Limb (tissue), 2 donors: ENCODE data around the gene SLK.

Experiments used
- DNase-seq, 2 donors: peaks; one replicate each; pipeline ENCODE4 v3.0.0-alpha.2; 2016; ENCODE audit errors: extremely low spot score in 2 of 2

Gene SLK

DNA sequence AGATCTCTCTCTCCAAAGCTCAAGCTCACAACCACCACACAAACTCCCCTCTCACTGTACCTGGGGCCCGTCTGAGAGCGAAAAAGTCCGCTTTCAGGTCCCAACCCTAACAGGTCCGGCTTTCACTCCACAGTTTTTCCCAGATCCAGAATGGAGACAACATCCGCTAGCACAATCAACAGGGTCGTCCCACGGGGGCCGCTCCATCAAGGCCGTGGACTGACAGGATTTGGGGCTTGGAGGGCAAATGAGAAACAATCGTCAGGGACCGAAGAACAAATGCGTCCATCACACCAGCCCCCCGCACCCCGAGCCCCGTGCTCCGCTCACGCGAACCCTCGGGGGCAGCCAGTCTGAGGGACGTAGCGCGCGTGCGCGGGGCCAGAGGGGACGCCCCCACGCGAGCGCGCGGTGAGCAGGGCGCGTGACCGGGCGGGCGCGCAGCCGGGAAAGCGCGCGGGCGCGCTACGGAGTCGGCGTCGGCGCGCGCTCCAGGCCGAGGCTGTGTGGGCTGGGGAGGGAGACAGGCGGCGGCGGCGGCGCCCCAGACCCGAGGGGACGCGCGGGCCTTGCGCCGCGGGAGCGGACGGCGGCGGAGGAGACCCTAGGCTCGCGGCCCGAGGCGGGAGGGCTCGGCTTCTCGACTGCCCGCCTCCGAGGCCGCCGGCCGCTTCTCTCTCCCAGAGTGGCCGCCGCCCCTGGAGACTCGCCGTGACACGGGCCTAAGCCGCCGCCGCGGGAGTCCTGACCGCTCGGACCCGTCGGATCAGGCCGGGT is at the start of gene SLK:
Gene SLK, plus strand, starts transcription at position 470 of the 777 bp plus-strand sequence. CDS start 606 bp downstream, outside the sequence.
- DNase-seq, result peak; percentile 83 to 93

DNA sequence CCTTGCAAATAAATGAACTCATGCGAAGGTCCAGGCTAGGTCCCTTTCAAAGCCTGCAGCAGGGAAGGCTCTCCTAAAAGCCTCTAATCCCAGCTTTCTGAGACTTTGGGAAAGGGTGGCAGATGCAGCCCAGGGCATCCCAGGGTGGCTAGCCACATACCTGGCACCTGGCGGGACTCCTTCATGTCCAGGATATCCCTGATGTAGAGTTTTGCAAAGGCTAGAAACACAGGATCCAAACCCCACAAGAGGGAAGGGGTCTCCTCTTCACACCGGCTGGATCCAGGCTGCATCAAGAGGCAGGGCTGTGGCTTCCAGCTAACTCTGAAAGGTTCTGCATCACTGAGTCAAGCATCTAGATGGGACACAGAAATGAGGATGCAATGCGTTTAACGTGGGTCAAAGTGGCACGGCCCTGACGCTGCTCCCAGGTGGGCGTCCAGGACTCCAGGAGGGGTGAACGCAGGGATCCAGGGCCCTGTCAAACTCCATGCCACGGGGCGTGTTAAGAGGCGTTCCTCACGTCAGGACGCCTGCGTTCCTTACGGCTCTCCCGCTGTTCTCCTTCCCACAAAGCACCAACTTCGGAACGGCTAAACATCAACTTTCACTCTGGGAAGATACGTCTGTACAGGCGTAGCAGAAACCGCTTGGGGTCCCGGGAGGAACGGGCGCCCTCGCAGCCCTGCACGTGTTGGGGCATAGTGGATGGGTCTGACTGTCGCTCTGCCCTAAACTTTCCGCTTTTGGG is 49.5 kb upstream of the SLK start:
- DNase-seq, result no peak

DNA sequence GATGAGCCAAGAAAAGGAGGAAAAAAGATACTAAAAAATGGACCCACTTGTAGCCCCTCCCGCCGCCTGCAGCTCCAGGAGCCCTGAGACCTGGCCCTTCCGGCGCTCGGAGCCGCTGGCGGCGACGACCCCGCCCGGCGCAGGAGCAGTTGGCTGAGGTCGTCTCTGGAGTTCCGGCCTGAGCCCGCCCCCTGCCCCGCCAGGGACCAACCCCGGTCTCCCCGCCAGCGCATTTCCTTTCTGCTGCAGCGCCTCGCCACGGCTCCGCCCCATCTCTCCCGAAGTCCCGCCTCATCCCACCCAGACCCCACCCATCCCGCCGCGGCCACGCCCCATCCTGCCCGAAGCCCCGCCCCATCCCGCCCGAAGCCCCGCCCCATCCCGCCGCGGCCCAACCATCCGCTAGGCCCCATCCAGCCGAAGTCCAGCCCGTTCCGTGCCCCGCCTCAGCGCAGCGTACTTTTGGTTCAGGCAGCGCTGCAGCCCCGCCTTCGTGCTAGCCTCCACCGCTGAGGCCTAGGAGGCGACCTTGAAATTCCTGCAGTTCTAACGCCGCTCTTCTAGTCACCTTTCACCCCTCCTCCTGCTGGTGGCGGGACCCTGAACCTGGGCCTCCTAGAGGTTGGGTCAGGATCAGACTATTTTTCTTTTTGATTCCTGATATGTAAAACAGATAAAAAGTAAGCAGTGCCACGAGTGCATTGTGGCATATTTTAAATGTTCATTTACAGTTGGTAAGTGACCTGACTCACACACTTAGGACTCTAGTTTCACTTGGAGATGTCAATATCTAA is 48.7 kb upstream of the SLK start, which contains the start of gene STN1:
Gene STN1, minus strand, starts transcription at position 132 of the 794 bp plus-strand sequence. CDS start 590 bp downstream, outside the sequence.
- peak; percentile 97 to 99 for DNase-seq

DNA sequence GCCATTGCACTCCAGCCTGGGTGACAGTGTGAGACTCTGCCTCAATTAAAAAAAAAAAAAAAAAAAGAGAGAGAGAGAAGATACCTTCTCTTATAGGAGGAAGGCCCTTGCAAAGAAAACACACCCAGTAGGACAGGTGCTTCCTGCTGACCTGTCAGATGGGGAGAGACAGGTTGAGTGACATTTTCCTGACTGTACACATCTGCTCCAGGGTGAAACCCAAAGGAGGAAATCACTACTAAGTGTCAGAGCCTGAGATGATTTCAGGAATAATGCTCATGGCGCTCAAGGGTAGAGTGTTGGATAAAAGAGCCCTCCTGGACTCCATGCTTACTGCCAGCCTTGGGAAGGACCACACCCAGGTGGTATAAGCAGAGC is 47.3 kb upstream of the SLK start:
- DNase-seq, result no peak

DNA sequence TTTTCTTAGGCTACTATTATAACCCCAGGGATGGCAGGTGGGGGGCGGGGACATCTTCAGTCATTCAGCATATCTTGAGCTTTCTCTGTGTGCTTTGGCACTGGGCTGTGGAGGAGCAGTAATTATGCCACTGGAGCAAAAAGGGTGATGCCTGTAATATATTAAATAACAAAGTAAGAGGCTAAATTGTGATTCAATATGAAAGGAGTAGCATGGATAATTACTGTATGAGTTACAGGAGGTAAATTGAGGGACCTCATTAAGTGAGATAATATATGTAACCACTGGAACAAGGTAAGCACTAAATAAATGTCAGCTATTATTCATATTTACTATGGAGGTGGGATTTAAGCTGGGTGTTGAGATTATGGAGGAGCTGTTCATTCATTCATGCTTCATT is 45.7 kb upstream of the SLK start:
- DNase-seq, result no peak

DNA sequence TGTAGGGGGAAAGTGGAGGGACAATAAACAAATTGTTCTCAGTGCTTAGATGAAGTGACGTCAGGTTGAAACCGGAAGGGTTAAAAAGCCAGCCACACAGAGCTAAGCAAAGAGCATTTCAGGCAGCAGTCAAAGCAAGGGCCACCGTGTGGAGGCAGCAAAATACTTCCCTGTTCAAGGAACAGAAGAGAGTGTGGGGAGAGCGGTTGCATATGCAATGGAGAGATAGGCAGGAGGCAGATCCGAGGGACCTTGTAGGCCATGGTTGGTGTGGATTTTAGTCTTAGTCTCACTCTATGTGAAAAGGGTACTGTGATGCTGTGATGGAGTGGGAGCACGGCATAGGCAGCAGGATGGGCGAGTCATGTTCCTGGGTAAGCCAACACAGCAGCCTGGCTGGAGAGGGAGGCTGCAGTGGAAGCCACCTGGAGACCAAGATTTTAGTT is 45.2 kb upstream of the SLK start:
- no peak for DNase-seq

DNA sequence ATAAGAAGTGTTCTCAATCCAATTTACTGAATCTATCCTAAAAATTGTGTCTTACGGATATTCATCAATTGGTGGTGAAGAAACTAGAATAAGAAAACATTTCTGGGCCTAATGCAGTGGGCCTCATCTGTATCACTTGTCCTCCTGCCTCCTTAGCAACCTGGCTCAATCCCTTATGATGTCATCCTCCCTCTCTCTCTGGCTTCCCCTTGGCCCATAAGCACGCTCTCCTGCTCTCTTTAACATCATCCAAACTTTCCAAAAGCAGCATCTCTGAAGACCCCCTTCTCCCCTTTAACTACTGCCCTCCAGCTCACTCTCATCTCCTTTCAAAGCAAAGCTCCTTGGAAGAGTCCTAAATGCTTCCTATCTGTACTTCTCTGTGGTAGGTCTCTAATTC is 44.3 kb upstream of the SLK start:
- no peak for DNase-seq

DNA sequence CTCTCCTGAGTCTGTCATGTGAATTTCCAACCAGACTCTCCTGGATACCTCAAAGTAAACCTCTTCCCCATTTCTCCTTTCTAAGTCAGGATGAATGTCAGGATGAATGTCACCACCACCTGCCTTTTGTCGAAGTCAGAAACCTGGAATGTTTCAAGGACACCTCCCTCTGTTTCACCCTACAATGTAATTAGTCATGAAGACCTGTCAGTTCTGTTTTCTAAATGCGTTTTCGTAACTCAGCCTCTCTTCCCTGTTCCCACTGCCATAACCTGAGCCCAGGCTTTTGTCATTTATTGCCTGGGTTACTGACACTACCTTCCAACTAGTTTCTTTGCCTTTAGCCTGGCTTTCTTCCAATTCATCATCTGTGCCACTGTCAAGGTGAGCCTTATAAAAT is 43.4 kb upstream of the SLK start:
- no peak for DNase-seq

DNA sequence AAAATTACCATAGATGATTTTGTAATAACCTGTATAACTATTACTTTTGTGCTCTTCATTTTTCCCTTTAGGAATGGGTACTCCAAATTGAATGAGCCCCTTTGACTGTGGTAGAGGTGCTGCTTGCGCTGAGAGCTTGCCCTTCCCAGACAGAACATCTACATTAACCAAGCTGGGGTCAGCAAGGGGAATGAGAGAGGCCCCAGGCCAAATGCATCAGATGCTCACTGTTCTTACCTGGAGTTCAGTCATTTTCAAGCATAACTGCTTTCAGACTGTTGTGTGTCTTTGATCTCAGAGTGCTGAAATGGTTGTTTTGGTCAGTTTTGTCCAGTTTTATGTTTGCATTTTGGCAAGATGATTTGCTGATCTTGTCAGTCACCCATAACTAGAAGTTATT is 41.3 kb upstream of the SLK start:
- no peak for DNase-seq

DNA sequence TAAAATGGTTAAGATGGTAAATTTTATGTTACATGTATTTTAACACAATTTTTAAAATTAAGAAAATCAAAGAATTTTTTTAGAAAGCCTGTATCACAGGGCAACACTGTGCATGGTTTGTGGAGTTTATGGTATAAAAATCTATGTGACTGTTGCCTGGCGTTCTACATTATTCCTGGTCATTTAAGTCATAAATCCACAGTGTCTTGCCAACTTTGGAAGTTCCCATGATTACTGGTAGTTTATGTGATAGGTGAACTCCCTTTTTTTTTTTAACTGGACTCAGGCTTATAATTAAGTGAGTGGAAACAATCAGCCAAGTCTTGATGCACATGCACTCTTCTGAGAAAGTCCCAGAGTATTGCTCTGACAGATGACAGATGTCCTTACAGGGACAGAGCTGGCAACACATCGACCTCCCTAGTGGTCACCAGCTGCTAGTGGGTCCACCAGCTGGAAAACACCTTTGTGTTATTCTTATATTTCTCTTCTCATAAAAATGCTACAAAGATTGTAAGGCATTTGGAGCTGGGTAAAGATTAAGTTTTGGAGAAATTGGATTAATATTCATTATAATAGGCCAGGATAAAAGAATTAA is 40.1 kb upstream of the SLK start:
- no peak for DNase-seq

DNA sequence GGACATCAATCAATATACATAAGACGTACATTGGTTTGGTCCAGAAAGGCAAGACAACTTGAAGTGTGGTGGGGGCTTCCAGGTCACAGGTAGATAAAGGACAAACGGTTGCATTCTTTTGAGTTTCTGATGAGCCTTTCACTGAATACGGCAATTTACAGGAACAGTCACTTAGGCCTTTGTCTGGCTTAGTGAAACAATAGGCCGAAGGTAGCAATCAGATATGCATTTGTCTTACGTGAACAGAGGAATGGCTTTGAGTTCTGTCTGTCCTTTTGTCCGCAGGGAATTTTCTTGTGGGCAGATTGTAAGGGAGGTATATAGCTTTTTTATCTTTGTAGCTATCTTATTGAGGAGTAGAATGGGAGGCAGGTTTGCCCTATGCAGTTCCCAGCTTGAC is 38.2 kb upstream of the SLK start:
- no peak for DNase-seq

DNA sequence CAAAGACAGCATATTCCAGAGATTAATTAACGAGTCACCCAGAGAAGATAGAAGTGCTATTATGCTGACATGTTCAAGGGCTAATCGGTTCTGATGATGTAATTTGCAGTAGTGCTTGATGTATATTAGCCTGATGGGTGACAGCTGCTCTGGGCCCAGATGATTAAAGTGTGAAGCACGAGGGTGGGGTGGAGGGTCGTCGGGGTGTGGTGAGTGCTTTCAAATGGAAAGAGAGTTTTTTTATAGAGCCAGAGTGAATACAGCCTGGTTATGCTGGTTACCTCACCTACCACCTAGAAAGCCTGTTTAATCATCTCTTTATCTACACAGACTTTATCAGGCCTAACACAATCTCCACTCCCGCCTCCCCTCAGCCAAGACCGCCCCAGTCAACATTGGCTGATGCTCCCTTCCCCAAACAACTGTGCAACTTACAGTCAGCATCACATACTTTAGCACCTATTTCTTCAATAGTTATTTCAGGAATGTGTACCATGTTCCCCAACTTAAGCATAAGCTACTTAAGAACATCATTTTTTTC is 37.5 kb upstream of the SLK start:
- DNase-seq, result no peak

DNA sequence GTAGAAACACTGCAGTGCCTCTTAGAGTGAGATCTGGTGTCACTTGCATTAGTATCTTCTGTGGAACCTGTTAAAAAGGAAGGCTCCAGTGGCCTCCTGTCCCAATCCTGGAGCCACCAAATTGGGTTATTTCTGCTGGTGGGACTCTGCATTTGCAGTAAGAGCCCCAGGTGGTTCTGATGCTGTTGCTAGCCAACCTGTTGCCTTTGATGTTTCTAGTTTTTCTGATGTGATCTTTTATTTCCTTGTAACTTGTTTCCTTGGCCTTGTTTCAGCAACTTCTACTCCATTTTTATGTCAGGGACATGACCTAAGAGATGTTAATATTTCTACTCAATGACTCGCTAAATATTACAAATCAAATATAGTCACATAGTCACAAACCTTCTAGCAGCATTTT is 36.5 kb upstream of the SLK start:
- DNase-seq, result no peak

DNA sequence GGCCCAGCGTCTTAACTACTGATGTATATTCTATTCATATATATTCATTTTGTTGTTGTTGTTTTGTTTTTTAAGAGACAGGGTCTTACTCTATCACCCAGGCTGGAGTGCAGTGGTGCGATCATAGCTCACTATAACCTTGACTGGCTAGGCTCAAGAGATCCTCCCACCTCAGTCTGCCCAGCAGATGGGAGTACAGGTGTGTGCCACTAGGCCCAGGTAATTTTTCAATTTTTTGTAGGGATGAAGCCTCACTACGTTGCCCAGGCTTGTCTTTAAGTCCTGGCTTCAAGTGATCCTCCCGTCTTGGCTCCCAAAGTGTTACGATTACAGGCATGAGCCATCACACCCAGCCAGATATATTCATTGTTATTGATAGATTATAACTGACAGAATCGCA is 36.1 kb upstream of the SLK start:
- no peak for DNase-seq

DNA sequence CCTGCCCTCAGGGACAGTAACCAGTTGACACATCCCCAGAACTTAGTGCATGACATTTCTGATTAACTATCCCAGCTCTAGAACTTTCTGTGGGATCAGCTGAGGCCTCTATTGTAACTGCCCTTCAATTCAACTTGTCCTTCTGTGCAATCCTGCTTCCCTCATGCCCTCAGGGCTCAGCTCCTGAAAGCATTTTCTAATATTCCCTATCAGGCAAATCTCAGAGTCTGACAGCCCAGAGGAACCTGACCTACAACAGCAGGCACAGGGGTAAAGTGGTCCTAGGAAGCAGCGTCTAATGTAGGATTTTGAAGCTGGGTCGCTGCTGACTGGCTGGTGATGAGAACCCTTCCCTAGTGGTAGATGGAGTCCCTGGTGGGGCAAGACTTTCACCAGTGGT is 35.3 kb upstream of the SLK start:
- DNase-seq, result no peak

DNA sequence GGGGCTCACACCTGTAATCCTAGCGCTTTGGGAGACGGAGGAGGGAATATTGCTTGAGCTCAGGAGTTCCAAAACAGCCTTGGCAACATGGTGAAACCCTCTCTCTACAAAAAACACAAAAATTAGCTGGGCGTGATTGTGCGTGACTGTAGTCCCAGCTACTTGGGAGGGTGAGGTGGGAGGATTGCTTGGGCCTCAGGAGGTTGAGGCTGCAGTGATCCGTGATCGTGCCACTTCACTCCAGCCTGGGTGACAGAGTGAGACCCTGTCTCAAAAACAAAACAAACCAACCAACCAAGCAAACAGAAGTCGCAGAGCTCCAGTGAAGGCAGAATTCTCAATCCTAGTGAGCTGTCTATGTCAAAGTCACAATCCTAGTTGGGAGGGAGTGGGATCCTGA is 34.7 kb upstream of the SLK start:
- DNase-seq, result no peak

DNA sequence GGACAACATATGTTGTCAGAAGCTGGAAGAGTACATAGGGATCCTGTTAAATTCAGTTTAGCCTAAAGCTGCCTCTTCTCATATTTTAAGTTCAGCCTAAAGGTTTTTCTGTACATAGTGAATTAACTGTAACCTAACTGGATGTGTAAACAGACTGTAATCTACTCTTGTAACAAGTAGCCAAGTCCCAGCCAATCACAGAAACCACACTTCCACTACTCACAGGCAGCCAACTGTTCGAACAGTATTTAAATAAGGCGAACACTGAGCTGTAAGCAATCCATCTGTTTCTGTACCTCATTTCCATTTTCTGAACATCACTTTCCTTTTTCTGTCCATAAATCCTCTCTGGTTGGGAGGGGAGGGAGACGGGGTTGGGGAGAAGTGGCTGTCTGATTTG is 34.0 kb upstream of the SLK start:
- no peak for DNase-seq

DNA sequence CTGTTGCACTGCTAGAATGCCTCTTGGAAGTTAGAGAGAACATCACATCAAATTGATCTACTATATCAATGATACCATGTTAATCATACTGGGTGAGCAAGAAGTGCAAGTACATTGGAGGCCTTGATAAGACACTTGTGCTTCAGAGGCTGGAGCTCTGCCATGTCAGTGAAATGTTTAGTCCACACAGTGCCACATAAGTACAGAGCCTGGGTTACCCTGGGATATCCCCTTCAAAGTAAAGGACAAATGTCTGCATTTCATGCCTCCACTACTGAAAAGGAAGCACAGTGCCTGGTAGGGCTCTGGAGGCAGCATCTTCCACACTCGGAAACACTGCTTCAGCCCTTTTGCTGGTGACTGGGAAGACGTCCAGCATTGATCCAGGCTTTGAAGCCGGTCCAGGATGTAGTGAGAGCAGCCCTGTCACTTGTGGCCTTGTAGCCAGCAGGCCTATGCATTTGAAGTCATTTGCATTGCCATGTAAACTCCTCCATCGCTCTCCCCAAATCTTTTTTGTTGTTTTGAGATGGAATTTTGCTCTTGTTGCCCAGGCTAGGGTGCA is 33.3 kb upstream of the SLK start:
- no peak for DNase-seq

DNA sequence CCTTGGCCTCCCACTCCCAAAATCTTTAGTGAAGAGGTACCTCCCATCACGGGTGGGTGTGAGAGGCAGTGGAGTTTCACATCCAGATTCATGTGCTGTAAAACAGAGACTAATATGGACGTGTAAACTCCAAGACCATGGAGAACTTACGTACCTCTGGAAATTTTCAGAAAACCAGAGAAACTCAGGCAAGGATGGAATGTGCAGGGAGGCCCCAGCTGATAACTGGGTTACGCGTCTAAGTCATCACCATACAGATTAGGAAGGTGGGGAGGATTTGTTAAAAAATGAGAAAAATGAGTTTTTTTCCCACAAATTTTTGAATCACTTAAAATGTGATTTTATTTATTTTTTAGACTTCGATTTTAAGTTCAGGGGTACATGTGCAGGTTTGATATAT is 32.6 kb upstream of the SLK start:
- no peak for DNase-seq

DNA sequence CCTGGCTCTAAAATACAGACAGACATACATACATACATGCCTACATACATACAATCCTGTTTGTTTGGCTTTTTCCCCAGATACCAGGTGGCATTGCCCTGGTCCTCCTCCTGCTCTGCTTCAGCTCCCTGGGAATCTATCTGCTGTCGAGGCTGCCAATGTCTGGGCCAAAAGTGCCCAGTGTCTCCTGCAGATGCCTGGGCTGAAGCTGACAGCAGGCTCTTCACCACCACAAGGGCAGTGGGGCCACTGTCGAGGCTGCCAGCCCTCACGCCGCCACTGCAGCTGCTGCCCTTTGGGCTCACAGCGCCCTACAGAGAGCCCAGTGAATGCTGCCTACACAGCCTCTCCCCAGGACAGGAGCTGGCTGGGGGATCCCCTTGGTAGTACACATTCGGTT is 30.9 kb upstream of the SLK start:
- DNase-seq, result no peak

DNA sequence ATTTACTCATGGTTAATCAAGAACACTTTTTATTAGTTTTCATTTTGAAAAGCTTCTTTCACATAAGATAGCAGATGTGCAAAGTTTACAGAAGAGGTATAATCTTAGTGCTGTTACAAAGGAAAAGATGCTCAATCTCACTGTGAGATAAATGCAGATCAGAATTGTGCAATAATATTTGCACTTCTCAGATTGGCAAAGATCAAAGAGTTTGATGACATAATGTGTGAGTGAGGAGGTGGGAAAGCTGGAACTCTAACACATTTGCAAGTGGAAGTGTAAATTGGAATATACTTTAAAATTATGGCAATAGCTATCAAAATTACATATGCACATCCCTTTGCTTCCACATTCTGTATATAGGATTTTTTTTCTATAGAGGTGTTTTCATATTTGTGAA is 27.4 kb upstream of the SLK start:
- no peak for DNase-seq
